ENCODE measurements around the gene UFL1.

UFL1 gene

GRCh38 chr6:96576221-96576620, 54.6 kb downstream of the UFL1 start:
- no peak for DNase-seq

GRCh38 chr6:96582021-96582420, 60.4 kb downstream of the UFL1 start:
- DNase-seq, result no peak

GRCh38 chr6:96582436-96582835, 60.8 kb downstream of the UFL1 start:
- no peak for DNase-seq

GRCh38 chr6:96604420-96604819, 82.8 kb downstream of the UFL1 start:
- DNase-seq, result no peak
